DND-41 (cell line): ENCODE measurements around the gene TBC1D9.

Experiments
- CTCF ChIP-seq: IDR thresholded peaks from 2 replicates; pipeline ENCODE4 v1.5.1; 2012; ENCODE audit warnings: borderline replicate concordance, low read length, moderate library complexity, mild to moderate bottlenecking; ENCODE audit not compliant: poor library complexity, severe bottlenecking; ENCODE audit errors: extremely low read depth
- EZH2 ChIP-seq: IDR thresholded peaks from 3 replicates; pipeline ENCODE4 v1.6.1; 2012; ENCODE audit warnings: borderline replicate concordance, low read depth, mild to moderate bottlenecking, moderate library complexity, low read length, inconsistent platforms; ENCODE audit not compliant: severe bottlenecking

- TF ChIP-seq CTCF (no peak), EZH2 (no peak)
These were observed 122.2 kb downstream of the TBC1D9 start for GRCh38 chr4:140633951-140634350.
